Heart right ventricle (tissue), 16 donors: ENCODE measurements around the gene SMIM35. TPM values are rescaled to one million over a fixed set of nuclear protein-coding genes. Genes with fewer than 3 reads are reported as not detected.
A peak's percentile ranks its signal among the peaks of the same experiment; 100 is the strongest.

Source experiments
- ATAC-seq, 8 donors: fragments of 200-7000 bp; cut with Tn5 transposase; one replicate each; pipeline ENCODE4 v1.9.1; 2020; ENCODE audit warnings: mild to moderate bottlenecking in 8 of 8, moderate library complexity in 8 of 8, moderate number of reproducible peaks in 1 of 8
- DNase-seq, 2 donors: peaks; one replicate each; pipeline ENCODE4 v3.0.0-alpha.2; 2020
- H3K27ac ChIP-seq, 10 donors: fragments of 200-600 bp; sonication (generic) in 2 of 10; one replicate each; pipeline versions ENCODE4 v1.5.0 to v1.8.0; 2020 to 2022; ENCODE audit warnings: mild to moderate bottlenecking in 3 of 10
- H3K27me3 ChIP-seq, 7 donors: fragments of 200-600 bp; one replicate each; pipeline ENCODE4 v1.8.0; 2021 to 2022; ENCODE audit warnings: mild to moderate bottlenecking in 2 of 7
- H3K36me3 ChIP-seq, 9 donors: fragments of 200-600 bp; sonication (generic) in 1 of 9; one replicate each; pipeline versions ENCODE4 v1.5.0 to v1.8.0; 2020 to 2022; ENCODE audit warnings: mild to moderate bottlenecking in 2 of 9
- H3K4me1 ChIP-seq, 9 donors: fragments of 200-600 bp; sonication (generic) in 1 of 9; one replicate each; pipeline versions ENCODE4 v1.5.0 to v1.8.0; 2020 to 2022; ENCODE audit warnings: mild to moderate bottlenecking in 4 of 9
- H3K4me3 ChIP-seq, 10 donors: fragments of 200-600 bp; sonication (generic) in 2 of 10; one replicate each; pipeline versions ENCODE4 v1.5.0 to v1.8.0; 2020 to 2022; ENCODE audit warnings: mild to moderate bottlenecking in 7 of 10, moderate library complexity in 2 of 10
- H3K9me3 ChIP-seq, 11 donors: fragments of 200-600 bp in 10 of 11; sonication (generic) in 2 of 11; one replicate each; pipeline versions ENCODE4 v1.5.0 to v1.8.0; 2013 to 2022; ENCODE audit warnings: mild to moderate bottlenecking in 2 of 11, control low read depth in 1 of 11, moderate library complexity in 1 of 11
- WGBS, 2 donors: extraction: QIAGEN DNeasy Blood & Tissue Kit; methylation state at CpG; one replicate each; pipeline ENCODE4 v1.1.7; 2013; ENCODE audit warnings: inconsistent platforms in 1 of 2; 5-methylcytosine and 5-hydroxymethylcytosine counted together
- intact Hi-C, 10 donors: fragments of 100-400 bp; cut with DNase I; formaldehyde crosslinking; loops; one replicate each; pipeline versions ENCODE4 v1.11.1 to v1.14.2; 2022
- polyA plus RNA-seq, 2 donors: library from polyadenylated mRNA; stranded (reverse); fragments of 200-250 nt; gene quantifications; one replicate each; pipeline ENCODE4 v1.2.3, GENCODE V29; 2013
- total RNA-seq, 10 donors: library from RNA; stranded (reverse); fragmentation: NEBNext Ultra II Directional in 3 of 10; extraction: Animal tissue kit (Norgen Biotek cat#: 25700) in 3 of 10; gene quantifications; one replicate each; pipeline versions ENCODE4 v1.2.1 to v1.2.4, GENCODE V29; 2021 to 2023
- TF ChIP-seq, protein P1 (sequence below), 9 donors: fragments of 200-600 bp; sonication (generic) in 2 of 9; IDR thresholded peaks; one replicate each; pipeline versions ENCODE4 v1.5.0 to v1.8.0; 2021 to 2022; ENCODE audit warnings: antibody characterized with exemption in 9 of 9, mild to moderate bottlenecking in 5 of 9, moderate library complexity in 1 of 9
- donor health status: Arrhythmogenic right ventricular cardiomyopathy.
- donor health status: ischemic (EF 13 %, LVEDD 7.1; RV severe dilation, severe dysfunction).
- donor health status: healthy with polysubstance abuse.
- donor health status: DM: no; HTN: yes; CAD: no.
- donor health status: DM: no; HTN: no; CAD: no.
- donor health status: ischemic (EF 25% LVEDD 6.9; RV normal size, moderate dysfunction).
- donor health status: ischemic (EF 25% LVEDD 5.7; RV mildly dilated, moderate dysfunction).
- donor health status: healthy.
- donor health status: DM: yes; HTN: yes; CAD: no.
- donor health status: Ischemic cardiomyopathy.
- donor health status: ischemic (EF 35%, LVEDD 5.7; RV mildly dilated, moderate dysfunction).
- donor health status: nonischemic (EF 11% LVEDD 7.7; RV severe dilation, severe dysfunction).
- donor health status: DM: yes; HTN: yes; CAD: no.
- donor health status: PGD.
- donor health status: ischemic (EF 29% LVEDD 5.4; RV normal size, mild dysfunction).
- donor health status: nonischemic (EF 23%, LVEDD 6.1; RV moderate dilation, normal function).

SMIM35 gene
- total and polyA plus RNA-seq, 12 donors = not detected

DNA sequence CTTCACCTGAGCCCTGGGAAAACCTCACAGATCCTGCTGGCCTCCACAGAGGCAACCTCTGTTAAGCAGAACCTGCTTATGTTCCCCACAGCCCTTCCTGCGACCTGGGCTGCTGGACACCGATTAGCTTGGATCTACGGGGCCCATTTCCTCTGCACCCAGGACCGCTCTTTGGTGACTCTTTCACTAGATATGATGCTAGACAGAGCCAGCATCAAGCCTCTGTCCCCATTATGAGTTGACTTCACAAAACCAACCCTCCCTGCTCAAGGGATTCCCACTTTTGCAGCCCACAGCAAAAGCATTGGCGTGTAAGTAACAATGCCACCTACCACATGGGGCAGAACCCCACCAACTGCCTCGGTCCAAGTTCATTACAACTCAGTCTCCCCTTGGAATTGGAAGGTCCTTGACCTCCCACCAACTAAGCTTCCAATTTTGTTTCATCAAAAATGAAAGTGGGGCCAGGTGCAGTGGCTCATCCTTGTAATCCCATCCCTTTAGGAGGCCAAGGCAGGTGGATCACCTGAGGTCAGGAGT, 25.1 kb downstream of the SMIM35 start:
- 92 to 96% methylated on average over 6 of the region's 6 CpGs for WGBS, 2 donors
- Histone ChIP-seq H3K27me3 (no peaks in the 10 kb centered on the region), H3K9me3 (no peaks in the 10 kb centered on the region), H3K36me3 (no peaks in the 10 kb centered on the region), H3K27ac (no peak overlapping the region), H3K4me1 (peaks cover 0 to 19% (median 0%) of the 10 kb centered on the region in 9 donors), H3K4me3 (no peak overlapping the region)
- no peak for DNase-seq
- no peak for ATAC-seq
- intact Hi-C loops = no loop called here
- TF ChIP-seq, protein P1, sequence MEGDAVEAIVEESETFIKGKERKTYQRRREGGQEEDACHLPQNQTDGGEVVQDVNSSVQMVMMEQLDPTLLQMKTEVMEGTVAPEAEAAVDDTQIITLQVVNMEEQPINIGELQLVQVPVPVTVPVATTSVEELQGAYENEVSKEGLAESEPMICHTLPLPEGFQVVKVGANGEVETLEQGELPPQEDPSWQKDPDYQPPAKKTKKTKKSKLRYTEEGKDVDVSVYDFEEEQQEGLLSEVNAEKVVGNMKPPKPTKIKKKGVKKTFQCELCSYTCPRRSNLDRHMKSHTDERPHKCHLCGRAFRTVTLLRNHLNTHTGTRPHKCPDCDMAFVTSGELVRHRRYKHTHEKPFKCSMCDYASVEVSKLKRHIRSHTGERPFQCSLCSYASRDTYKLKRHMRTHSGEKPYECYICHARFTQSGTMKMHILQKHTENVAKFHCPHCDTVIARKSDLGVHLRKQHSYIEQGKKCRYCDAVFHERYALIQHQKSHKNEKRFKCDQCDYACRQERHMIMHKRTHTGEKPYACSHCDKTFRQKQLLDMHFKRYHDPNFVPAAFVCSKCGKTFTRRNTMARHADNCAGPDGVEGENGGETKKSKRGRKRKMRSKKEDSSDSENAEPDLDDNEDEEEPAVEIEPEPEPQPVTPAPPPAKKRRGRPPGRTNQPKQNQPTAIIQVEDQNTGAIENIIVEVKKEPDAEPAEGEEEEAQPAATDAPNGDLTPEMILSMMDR (IDR thresholded peaks at IDR 0.05) = no peak

DNA sequence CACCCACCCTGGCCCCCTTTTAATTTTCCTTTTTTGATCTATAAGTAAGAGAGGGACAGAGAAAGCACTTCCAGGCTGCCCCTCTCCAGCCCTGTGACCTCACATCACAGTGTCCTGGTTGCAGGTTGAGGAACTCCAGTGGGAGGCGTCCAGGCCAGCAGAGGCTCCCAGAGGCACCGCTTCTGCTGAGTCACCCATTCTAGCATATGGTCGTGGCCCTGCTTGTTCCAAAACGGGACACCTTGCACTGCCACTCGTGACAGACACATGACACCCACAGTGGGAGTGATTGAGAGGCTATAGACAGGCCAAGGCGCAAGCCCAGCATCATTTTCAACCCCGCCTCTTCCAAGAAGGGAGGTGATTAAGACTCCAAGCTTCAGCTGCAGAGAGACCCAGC, 25.9 kb downstream of the SMIM35 start:
- DNase-seq (no peak), ATAC-seq (peak in 7 of 8 donors; percentile 24 to 73 (median 52))
- TF ChIP-seq, protein P1 (IDR thresholded peaks at IDR 0.05) = no peak
- 52 to 67% methylated on average over 7 of the region's 7 CpGs for WGBS, 2 donors
- intact Hi-C loops = no loop called here
- no peaks in the 10 kb centered on the region for H3K27me3 ChIP-seq
- no peak overlapping the region for H3K27ac ChIP-seq
- H3K4me3 ChIP-seq = no peak overlapping the region
- no peaks in the 10 kb centered on the region for H3K9me3 ChIP-seq
- peaks cover 0 to 19% (median 0%) of the 10 kb centered on the region in 9 donors for H3K4me1 ChIP-seq
- H3K36me3 ChIP-seq = no peaks in the 10 kb centered on the region

DNA sequence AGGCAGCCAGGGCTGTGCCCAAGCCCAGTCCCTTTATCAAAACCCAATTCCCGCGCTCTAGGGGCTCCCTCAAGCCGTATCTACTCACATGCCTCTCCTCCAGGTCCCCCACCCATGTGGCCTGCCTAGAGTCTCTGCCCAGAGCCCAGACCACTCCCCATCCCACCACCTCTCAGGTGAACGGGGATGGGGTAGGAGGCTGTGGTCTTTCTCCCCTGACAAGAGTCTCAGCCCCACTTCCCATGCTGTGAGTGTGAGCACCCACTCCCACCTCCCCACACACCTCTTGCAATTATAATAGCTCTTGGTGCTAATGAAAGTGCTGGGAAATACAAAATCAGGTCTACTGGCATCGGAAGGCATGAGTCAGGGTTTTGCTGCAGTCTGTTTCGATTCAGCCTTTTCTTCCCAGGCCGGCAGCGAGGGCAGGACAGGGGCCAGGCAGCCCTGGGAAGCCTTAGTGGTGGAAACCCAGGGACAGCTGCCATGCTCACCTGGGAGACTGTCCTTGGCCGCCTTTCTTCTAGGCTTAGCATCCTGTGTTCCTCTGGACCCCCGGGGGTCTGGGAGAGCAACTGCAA, 26.6 kb downstream of the SMIM35 start:
- Histone ChIP-seq H3K36me3 (no peaks in the 10 kb centered on the region), H3K4me1 (peaks cover 0 to 19% (median under 1%) of the 10 kb centered on the region in 9 donors), H3K9me3 (no peaks in the 10 kb centered on the region), H3K27me3 (no peaks in the 10 kb centered on the region), H3K4me3 (no peak overlapping the region), H3K27ac (no peak overlapping the region)
- 91 to 94% methylated on average over 10 of the region's 10 CpGs for WGBS, 2 donors
- intact Hi-C loops = no loop called here
- TF ChIP-seq, protein P1 (IDR thresholded peaks at IDR 0.05) = no peak
- ATAC-seq (peak in 3 of 8 donors; percentile 9 to 16 (median 10)), DNase-seq (no peak)

DNA sequence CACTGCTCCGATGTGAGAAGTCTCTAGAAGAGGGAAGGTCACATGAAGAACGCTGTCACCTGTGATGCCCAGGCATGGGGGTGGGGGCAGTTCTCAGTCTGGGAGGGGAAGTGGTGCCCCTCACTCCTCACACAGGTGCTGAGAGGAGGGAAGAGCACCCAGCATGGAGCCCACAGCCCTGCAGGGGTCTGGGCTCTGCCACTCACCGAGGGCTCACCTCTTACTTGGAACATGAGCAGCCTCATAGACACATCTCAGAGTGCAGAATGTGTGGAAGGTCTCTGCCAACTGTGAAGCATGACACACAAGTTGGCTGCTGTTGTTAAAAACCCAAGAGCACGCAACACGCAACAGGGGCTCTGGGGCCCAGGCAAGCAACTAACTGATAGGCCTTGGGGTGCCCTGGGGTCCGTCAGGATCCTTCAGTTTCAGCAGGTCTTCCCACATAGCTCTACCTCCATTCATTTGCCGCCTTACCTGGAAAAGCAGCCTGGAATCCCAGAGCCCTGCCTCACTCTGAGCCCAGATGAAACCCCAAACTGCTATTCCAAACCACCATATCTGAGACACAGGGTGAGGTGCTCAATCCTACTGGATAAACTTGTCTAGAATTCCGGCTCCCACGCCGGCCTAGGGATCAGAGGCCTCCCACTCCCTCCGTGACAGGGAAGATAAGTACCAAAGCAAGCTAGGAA, 27.4 kb downstream of the SMIM35 start:
- no peak for ATAC-seq
- DNase-seq = no peak
- Histone ChIP-seq H3K4me1 (peaks cover 0 to 19% (median 2%) of the 10 kb centered on the region in 9 donors), H3K27me3 (no peaks in the 10 kb centered on the region), H3K27ac (no peak overlapping the region), H3K36me3 (no peaks in the 10 kb centered on the region), H3K4me3 (no peak overlapping the region), H3K9me3 (no peaks in the 10 kb centered on the region)
- intact Hi-C loops = loop anchor here (5.0 to 10.0 kb wide), 5 partner anchors 105 to 635 kb away; no protein-coding TSS in a partner anchor
- TF ChIP-seq, protein P1 (IDR thresholded peaks at IDR 0.05) = no peak
- 91 to 92% methylated on average over 11 of the region's 11 CpGs for WGBS, 2 donors
